SU-DHL-6 (cell line): ENCODE measurements around the gene GIGYF2.

ENCODE experiments used
- H2AFZ ChIP-seq: fragments of 200-600 bp; sonication (generic); 2 replicates; pipeline ENCODE4 v1.6.1; 2014; ENCODE audit warnings: low read depth, mild to moderate bottlenecking, moderate library complexity, mixed read lengths, antibody characterized with exemption, low read length; ENCODE audit not compliant: severe bottlenecking
- H3F3A ChIP-seq: fragments of 200-600 bp; shearing (Covaris generic); 2 replicates; pipeline ENCODE4 v1.6.0; 2016; ENCODE audit warnings: antibody characterized with exemption, mild to moderate bottlenecking; ENCODE audit not compliant: insufficient read depth
- H3K27ac ChIP-seq: fragments of 200-600 bp; sonication (generic); 2 replicates; pipeline ENCODE4 v1.5.1; 2016; ENCODE audit warnings: low read depth, mild to moderate bottlenecking, low read length, moderate library complexity, mixed read lengths
- H3K27me3 ChIP-seq: fragments of 200-600 bp; sonication (generic), shearing (Covaris generic); 2 replicates; pipeline ENCODE4 v1.6.0; 2014; ENCODE audit warnings: mild to moderate bottlenecking, low read length
- H3K36me3 ChIP-seq: fragments of 200-600 bp; sonication (generic); 2 replicates; pipeline ENCODE4 v1.6.1; 2014; ENCODE audit warnings: mild to moderate bottlenecking, low read length, mixed read lengths
- H3K4me2 ChIP-seq: fragments of 300-600, 200-600 bp; shearing (Covaris generic), sonication (generic); 2 replicates; pipeline ENCODE4 v1.6.0; 2014; ENCODE audit warnings: low read length, low read depth, mild to moderate bottlenecking; ENCODE audit not compliant: poor library complexity, severe bottlenecking
- H3K4me3 ChIP-seq: fragments of 200-600 bp; sonication (generic); 2 replicates; pipeline ENCODE4 v1.5.1; 2014; ENCODE audit warnings: antibody characterized with exemption, low read length, mild to moderate bottlenecking, mixed read lengths; ENCODE audit not compliant: insufficient read depth, poor library complexity, severe bottlenecking
- H3K79me2 ChIP-seq: fragments of 200-600 bp; sonication (generic); 2 replicates; pipeline ENCODE4 v1.6.1; 2014; ENCODE audit warnings: mild to moderate bottlenecking, low read length, moderate library complexity; ENCODE audit not compliant: insufficient read depth
- H3K9ac ChIP-seq: fragments of 200-600 bp; sonication (generic); 2 replicates; pipeline ENCODE4 v1.7.0; 2014; ENCODE audit warnings: mild to moderate bottlenecking, low read length
- H3K9me2 ChIP-seq: fragments of 200-600 bp; sonication (generic); replicated peaks from 2 replicates; pipeline ENCODE4 v1.6.1; 2014; ENCODE audit warnings: low read length; ENCODE audit not compliant: insufficient read depth
- H3K9me3 ChIP-seq: fragments of 200-600 bp; sonication (generic); 2 replicates; pipeline ENCODE4 v1.6.1; 2014; ENCODE audit warnings: low read length, mixed read lengths; ENCODE audit not compliant: insufficient read depth
- H4K20me1 ChIP-seq: fragments of 200-600 bp; sonication (generic); 2 replicates; pipeline ENCODE4 v1.6.1; 2014; ENCODE audit warnings: low read depth, mild to moderate bottlenecking, antibody characterized with exemption, low read length, moderate library complexity, mixed read lengths
- EZH2phosphoT487 ChIP-seq: fragments of 200-600 bp; sonication (generic), shearing (Covaris generic); conservative IDR thresholded peaks from 2 replicates; pipeline ENCODE4 v1.6.1; 2018; ENCODE audit warnings: mild to moderate bottlenecking, antibody characterized with exemption, low read length, moderate library complexity, mixed read lengths
- TF ChIP-seq, protein P1 (sequence below): fragments of 200-600 bp; sonication (generic); IDR thresholded peaks from one replicate; pipeline ENCODE4 v1.5.1; 2017; ENCODE audit warnings: antibody characterized with exemption, mild to moderate bottlenecking, low read length, moderate library complexity; ENCODE audit not compliant: insufficient read depth, poor library complexity, severe bottlenecking

GIGYF2 gene

GRCh38 chr2:232653441-232653840 lies 43.7 kb upstream of the GIGYF2 start:
- Histone ChIP-seq H3K4me2 (no peak overlapping the region), H3K36me3 (no peaks in the 10 kb centered on the region), H3K79me2 (no peaks in the 10 kb centered on the region), H3K9me3 (no peaks in the 10 kb centered on the region), H3K9me2 (no peaks in the 10 kb centered on the region), H3K27ac (no peak overlapping the region), H3F3A (no peaks in the 10 kb centered on the region), H3K27me3 (no peaks in the 10 kb centered on the region), H4K20me1 (no peaks in the 10 kb centered on the region), H3K9ac (no peak overlapping the region), H3K4me3 (no peak overlapping the region), H2AFZ (no peak overlapping the region)
- TF ChIP-seq, protein P1, sequence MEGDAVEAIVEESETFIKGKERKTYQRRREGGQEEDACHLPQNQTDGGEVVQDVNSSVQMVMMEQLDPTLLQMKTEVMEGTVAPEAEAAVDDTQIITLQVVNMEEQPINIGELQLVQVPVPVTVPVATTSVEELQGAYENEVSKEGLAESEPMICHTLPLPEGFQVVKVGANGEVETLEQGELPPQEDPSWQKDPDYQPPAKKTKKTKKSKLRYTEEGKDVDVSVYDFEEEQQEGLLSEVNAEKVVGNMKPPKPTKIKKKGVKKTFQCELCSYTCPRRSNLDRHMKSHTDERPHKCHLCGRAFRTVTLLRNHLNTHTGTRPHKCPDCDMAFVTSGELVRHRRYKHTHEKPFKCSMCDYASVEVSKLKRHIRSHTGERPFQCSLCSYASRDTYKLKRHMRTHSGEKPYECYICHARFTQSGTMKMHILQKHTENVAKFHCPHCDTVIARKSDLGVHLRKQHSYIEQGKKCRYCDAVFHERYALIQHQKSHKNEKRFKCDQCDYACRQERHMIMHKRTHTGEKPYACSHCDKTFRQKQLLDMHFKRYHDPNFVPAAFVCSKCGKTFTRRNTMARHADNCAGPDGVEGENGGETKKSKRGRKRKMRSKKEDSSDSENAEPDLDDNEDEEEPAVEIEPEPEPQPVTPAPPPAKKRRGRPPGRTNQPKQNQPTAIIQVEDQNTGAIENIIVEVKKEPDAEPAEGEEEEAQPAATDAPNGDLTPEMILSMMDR = no peak
- no peak for TF ChIP-seq EZH2phosphoT487

DNA sequence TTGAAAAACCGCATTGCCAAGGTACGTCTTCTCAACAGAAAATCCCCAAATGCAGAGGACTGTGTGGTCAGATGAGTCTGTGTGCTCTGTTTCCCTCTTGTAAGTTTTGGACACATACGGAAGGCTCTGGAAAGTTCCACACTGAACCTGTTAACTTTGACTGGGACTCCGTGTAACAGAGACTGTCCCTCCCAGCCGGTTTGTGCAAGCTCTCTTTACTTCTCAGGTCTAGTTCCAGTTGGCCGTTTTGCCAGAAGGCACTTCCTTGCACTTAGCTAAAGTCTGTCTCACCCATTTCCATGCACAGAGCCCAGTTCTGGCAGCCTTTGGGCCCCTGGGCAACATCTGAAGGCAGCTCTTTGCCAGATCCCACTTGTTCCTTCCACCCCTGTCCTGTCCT lies 41.7 kb upstream of the GIGYF2 start:
- H3K4me3 ChIP-seq = no peak overlapping the region
- no peaks in the 10 kb centered on the region for H3K79me2 ChIP-seq
- no peak for TF ChIP-seq EZH2phosphoT487
- TF ChIP-seq, protein P1 = no peak
- no peak overlapping the region for H3K9ac ChIP-seq
- no peak overlapping the region for H3K27ac ChIP-seq
- no peaks in the 10 kb centered on the region for H3K9me2 ChIP-seq
- no peaks in the 10 kb centered on the region for H3F3A ChIP-seq
- H4K20me1 ChIP-seq = no peaks in the 10 kb centered on the region
- no peak overlapping the region for H3K4me2 ChIP-seq
- no peak overlapping the region for H2AFZ ChIP-seq
- H3K36me3 ChIP-seq = no peaks in the 10 kb centered on the region
- H3K9me3 ChIP-seq = no peaks in the 10 kb centered on the region
- H3K27me3 ChIP-seq = no peaks in the 10 kb centered on the region

GRCh38 chr2:232658217-232658785 lies 38.8 kb upstream of the GIGYF2 start:
- Histone ChIP-seq H3K36me3 (no peaks in the 10 kb centered on the region), H4K20me1 (no peaks in the 10 kb centered on the region), H3K4me3 (no peak overlapping the region), H2AFZ (no peak overlapping the region), H3K27me3 (no peaks in the 10 kb centered on the region), H3K9ac (no peak overlapping the region), H3K9me3 (no peaks in the 10 kb centered on the region), H3K79me2 (no peaks in the 10 kb centered on the region), H3F3A (no peaks in the 10 kb centered on the region), H3K4me2 (no peak overlapping the region), H3K27ac (no peak overlapping the region), H3K9me2 (no peaks in the 10 kb centered on the region)
- no peak for TF ChIP-seq EZH2phosphoT487
- TF ChIP-seq, protein P1 = no peak

DNA sequence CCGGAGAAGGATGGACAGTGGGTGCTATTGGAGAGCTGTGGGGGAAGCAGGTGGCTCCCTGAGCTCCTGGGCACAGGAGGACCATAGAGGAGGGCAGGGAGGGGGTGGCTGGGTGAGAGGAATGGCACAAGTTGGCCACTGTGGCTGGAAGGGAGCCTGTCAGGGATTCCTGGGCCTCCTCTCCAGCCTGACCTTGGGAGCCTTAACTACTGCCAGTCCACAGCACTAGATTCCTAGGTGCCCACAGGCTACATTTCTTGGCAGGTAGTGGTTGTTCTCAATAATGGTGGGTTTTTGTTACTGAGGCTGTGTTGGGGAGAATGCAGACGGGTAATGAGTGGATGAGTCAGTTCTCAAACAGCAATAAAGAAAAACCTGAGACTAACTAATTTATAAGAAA lies 37.8 kb upstream of the GIGYF2 start:
- Histone ChIP-seq H3K9me3 (no peaks in the 10 kb centered on the region), H3K27ac (no peak overlapping the region), H3K9me2 (no peaks in the 10 kb centered on the region), H3K4me3 (no peak overlapping the region), H4K20me1 (no peaks in the 10 kb centered on the region), H3K79me2 (no peaks in the 10 kb centered on the region), H3K27me3 (no peaks in the 10 kb centered on the region), H2AFZ (no peak overlapping the region), H3F3A (no peaks in the 10 kb centered on the region), H3K4me2 (no peak overlapping the region), H3K9ac (no peak overlapping the region), H3K36me3 (no peaks in the 10 kb centered on the region)
- TF ChIP-seq, protein P1 = no peak
